H1 (cell line): ENCODE data around the gene DKKL1. TPM values are rescaled to one million over a fixed set of nuclear protein-coding genes. Genes with fewer than 3 reads are reported as not detected.

Source experiments
- HDAC2 ChIP-seq, 2 experiments: fragments of 300-600 bp in 1 of 2; sonication (generic) in 1 of 2; IDR thresholded peaks; 2 replicates each; pipeline ENCODE4 v1.6.1; 2011 to 2012; ENCODE audit warnings: low read depth in 2 of 2, low read length in 2 of 2, mild to moderate bottlenecking in 2 of 2, moderate library complexity in 2 of 2, borderline replicate concordance in 1 of 2, inconsistent platforms in 1 of 2
- JUN ChIP-seq: IDR thresholded peaks from 2 replicates; pipeline ENCODE4 v1.6.1; 2011; ENCODE audit warnings: low read depth, mild to moderate bottlenecking, improper control_type of control experiment, low read length
- POU5F1 ChIP-seq: IDR thresholded peaks from 2 replicates; pipeline ENCODE4 v1.6.1; 2011; ENCODE audit warnings: low read depth, mild to moderate bottlenecking, low read length, moderate library complexity
- SUZ12 ChIP-seq: fragments of 200-600 bp; sonication (generic); IDR thresholded peaks from 2 replicates; pipeline ENCODE4 v1.6.1; 2012; ENCODE audit warnings: mild to moderate bottlenecking, inconsistent platforms, low read length, moderate library complexity, mixed read lengths
- TEAD4 ChIP-seq: IDR thresholded peaks from 2 replicates; pipeline ENCODE4 v1.6.1; 2012; ENCODE audit warnings: low read depth, low read length, inconsistent platforms, mixed read lengths
- ZNF274 ChIP-seq: IDR thresholded peaks from 2 replicates; pipeline ENCODE4 v1.7.0; 2012; ENCODE audit warnings: low read length, borderline replicate concordance; ENCODE audit errors: extremely low read depth
- polyA plus RNA-seq, 7 experiments: library from polyadenylated mRNA; depleted of rRNA in 3 of 7; stranded (reverse) in 5 of 7; unstranded in 2 of 7; fragments of >200 nt in 5 of 7; fragments of 200-250 nt in 2 of 7; gene quantifications; 1 replicate in 5 of 7; 2 replicates in 1 of 7; 4 replicates in 1 of 7; pipeline versions ENCODE4 v1.2.1 to v1.2.3, GENCODE V29; 2011 to 2013; ENCODE audit warnings: missing spikeins in 2 of 7, mixed read lengths in 2 of 7
- total RNA-seq: library from RNA; stranded (reverse); fragmentation: NEBNext Ultra II Directional; extraction: Animal tissue kit (Norgen Biotek cat#: 25700); gene quantifications from 2 replicates; pipeline ENCODE4 v1.2.1, GENCODE V29; 2021
- TF ChIP-seq, protein P1 (sequence below): fragments of 300-600 bp; sonication (generic); IDR thresholded peaks from 2 replicates; pipeline ENCODE4 v1.7.1; 2012; ENCODE audit warnings: low read length, moderate library complexity, mild to moderate bottlenecking, inconsistent platforms; ENCODE audit not compliant: insufficient replicate concordance

DKKL1 gene
- total and polyA plus RNA-seq, 2 of the 8 experiments (the other 6 are each of a cell fraction or from before 2014, with no cell fraction given) = 2.6 to 6.8 TPM

GRCh38 chr19:49411681-49412326 is 48.1 kb downstream of the DKKL1 start (continued):
- TF ChIP-seq, protein P1, sequence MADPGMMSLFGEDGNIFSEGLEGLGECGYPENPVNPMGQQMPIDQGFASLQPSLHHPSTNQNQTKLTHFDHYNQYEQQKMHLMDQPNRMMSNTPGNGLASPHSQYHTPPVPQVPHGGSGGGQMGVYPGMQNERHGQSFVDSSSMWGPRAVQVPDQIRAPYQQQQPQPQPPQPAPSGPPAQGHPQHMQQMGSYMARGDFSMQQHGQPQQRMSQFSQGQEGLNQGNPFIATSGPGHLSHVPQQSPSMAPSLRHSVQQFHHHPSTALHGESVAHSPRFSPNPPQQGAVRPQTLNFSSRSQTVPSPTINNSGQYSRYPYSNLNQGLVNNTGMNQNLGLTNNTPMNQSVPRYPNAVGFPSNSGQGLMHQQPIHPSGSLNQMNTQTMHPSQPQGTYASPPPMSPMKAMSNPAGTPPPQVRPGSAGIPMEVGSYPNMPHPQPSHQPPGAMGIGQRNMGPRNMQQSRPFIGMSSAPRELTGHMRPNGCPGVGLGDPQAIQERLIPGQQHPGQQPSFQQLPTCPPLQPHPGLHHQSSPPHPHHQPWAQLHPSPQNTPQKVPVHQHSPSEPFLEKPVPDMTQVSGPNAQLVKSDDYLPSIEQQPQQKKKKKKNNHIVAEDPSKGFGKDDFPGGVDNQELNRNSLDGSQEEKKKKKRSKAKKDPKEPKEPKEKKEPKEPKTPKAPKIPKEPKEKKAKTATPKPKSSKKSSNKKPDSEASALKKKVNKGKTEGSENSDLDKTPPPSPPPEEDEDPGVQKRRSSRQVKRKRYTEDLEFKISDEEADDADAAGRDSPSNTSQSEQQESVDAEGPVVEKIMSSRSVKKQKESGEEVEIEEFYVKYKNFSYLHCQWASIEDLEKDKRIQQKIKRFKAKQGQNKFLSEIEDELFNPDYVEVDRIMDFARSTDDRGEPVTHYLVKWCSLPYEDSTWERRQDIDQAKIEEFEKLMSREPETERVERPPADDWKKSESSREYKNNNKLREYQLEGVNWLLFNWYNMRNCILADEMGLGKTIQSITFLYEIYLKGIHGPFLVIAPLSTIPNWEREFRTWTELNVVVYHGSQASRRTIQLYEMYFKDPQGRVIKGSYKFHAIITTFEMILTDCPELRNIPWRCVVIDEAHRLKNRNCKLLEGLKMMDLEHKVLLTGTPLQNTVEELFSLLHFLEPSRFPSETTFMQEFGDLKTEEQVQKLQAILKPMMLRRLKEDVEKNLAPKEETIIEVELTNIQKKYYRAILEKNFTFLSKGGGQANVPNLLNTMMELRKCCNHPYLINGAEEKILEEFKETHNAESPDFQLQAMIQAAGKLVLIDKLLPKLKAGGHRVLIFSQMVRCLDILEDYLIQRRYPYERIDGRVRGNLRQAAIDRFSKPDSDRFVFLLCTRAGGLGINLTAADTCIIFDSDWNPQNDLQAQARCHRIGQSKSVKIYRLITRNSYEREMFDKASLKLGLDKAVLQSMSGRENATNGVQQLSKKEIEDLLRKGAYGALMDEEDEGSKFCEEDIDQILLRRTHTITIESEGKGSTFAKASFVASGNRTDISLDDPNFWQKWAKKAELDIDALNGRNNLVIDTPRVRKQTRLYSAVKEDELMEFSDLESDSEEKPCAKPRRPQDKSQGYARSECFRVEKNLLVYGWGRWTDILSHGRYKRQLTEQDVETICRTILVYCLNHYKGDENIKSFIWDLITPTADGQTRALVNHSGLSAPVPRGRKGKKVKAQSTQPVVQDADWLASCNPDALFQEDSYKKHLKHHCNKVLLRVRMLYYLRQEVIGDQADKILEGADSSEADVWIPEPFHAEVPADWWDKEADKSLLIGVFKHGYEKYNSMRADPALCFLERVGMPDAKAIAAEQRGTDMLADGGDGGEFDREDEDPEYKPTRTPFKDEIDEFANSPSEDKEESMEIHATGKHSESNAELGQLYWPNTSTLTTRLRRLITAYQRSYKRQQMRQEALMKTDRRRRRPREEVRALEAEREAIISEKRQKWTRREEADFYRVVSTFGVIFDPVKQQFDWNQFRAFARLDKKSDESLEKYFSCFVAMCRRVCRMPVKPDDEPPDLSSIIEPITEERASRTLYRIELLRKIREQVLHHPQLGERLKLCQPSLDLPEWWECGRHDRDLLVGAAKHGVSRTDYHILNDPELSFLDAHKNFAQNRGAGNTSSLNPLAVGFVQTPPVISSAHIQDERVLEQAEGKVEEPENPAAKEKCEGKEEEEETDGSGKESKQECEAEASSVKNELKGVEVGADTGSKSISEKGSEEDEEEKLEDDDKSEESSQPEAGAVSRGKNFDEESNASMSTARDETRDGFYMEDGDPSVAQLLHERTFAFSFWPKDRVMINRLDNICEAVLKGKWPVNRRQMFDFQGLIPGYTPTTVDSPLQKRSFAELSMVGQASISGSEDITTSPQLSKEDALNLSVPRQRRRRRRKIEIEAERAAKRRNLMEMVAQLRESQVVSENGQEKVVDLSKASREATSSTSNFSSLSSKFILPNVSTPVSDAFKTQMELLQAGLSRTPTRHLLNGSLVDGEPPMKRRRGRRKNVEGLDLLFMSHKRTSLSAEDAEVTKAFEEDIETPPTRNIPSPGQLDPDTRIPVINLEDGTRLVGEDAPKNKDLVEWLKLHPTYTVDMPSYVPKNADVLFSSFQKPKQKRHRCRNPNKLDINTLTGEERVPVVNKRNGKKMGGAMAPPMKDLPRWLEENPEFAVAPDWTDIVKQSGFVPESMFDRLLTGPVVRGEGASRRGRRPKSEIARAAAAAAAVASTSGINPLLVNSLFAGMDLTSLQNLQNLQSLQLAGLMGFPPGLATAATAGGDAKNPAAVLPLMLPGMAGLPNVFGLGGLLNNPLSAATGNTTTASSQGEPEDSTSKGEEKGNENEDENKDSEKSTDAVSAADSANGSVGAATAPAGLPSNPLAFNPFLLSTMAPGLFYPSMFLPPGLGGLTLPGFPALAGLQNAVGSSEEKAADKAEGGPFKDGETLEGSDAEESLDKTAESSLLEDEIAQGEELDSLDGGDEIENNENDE = no peak
- TF ChIP-seq HDAC2 (IDR thresholded peaks at IDR 0.05; ENCODE audit: borderline replicate concordance in 1 of 2, low read depth in 2 of 2, low read length in 2 of 2) (no peak), POU5F1 (no peak), ZNF274 (no peak), JUN (no peak), TEAD4 (no peak), SUZ12 (no peak)
